Amniotic stem cell (primary cell): Measurements from ENCODE around the gene PRKCA.

Source experiments
- DNase-seq: peaks from one replicate; lab custom pipeline; 2025; lab: John Stamatoyannopoulos, UW

Gene PRKCA

GRCh38 chr17:66625311-66625767 is 322.9 kb downstream of the PRKCA start:
- no peak for DNase-seq

DNA sequence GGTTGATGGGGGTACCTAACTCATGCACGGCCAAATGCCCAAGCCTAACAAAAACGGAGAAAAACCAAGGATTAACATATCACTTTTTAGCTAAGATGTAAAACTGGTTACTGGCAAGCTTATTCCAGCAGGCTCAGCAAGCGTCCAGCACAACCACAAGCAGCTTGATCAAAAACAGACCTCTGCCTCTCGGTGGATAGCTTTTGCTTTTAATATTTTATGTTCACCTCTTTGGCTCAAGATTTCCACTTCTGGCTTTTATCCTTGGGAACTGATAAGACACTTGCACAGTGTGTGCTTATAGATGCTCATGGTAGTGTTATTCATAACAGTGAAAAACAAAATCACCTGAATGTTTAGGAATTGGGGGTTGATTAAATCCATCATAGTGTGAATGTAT is 325.6 kb downstream of the PRKCA start:
- no peak for DNase-seq

DNA sequence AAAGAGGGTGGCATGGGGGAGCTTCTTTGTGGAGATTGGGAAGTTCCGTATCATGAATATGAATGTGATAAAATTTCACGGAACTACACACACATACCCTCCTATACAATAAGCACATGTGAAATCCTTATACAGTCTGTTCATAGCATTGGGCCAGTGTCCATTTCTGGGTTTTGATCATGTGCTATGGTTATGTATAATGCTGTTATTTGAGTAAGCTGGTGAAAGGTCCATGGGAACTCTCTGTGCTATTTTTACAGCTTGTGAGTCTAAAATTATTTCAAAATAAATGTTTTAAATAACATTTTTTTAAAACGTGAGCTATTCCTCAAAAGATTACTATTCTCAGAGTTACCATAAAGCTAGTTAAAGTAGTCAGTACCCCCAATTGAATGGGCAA is 327.3 kb downstream of the PRKCA start:
- DNase-seq, result no peak

- no peak for DNase-seq
These were observed 328.0 kb downstream of the PRKCA start for GRCh38 chr17:66630379-66630778.

DNA sequence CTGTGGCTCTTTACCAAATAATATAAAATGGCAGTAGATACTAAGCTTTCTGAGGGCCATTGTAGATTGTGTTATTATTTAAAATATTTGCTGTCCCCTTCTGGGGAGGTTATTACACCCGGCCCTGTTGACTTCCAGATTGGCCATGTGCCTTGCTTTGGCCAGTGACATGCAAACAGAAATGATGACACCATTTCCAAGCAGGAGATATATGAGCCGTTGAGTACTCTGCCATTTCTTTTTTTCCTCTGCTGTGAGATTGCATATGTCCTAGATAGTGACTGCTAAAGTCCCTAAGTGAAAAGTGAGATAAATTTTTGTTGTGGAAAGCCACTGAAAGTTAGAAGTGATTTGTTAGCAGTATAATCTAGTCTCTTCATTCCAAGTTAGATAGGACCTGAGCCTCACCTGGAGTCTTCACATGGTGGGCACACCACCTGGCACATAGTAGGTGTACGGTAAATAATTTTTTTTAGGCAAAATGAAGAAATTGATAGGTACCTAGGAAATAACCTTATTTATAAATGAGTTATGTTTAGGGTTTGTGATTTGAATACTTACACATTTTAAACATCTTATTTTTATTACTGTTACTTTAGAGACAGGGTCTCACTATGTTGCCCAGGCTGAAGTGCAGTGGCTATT is 328.5 kb downstream of the PRKCA start:
- no peak for DNase-seq

DNA sequence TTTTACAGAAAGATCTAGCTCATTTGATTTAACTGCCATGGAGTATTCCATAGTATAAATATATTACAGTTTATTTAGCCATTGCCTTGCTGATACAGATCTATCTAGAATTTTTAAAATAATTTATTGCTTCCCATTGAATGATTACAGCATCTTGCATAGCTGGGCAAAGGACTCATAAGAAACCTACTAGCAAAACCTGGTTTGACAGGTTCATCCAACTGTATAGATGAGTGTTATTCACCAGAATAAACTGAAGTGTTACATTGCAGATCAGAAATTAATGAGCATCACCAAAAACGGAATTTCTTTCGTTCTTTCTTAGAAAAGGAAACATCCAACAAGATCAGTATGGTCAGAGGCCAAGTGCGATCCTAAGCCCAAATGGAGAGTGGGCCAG is 330.3 kb downstream of the PRKCA start:
- DNase-seq, result no peak

DNA sequence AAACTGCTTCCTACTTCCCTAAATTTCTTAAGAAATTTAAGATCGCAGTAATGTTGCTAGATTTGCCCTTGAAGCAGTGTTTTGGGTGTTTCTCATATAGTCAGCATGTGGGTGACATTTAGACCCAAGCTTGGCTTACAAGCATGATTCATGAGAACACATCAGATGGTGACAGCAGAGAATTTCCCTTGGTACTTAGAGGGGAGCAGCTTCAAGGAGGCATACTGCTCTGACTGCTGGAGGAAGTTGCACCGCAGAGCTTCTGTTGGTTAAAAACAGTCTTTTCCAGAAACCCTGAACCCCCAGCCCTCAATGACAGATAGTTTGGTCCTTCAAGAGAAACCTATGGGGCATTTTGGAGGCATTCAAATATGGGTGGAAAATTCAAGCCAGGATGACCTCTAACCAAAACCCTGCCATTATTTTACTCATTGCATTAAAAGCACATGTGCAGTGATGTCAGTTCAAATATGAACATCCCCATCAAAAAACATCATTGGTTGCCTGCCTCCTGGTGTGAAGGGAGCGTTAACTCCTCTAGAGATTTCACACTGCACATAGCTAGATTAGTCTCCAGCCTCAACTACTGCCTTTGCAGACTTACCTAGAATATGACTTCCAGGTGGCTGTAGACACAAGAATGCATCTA is 331.0 kb downstream of the PRKCA start:
- no peak for DNase-seq

GRCh38 chr17:66634193-66634592 is 331.8 kb downstream of the PRKCA start:
- no peak for DNase-seq

DNA sequence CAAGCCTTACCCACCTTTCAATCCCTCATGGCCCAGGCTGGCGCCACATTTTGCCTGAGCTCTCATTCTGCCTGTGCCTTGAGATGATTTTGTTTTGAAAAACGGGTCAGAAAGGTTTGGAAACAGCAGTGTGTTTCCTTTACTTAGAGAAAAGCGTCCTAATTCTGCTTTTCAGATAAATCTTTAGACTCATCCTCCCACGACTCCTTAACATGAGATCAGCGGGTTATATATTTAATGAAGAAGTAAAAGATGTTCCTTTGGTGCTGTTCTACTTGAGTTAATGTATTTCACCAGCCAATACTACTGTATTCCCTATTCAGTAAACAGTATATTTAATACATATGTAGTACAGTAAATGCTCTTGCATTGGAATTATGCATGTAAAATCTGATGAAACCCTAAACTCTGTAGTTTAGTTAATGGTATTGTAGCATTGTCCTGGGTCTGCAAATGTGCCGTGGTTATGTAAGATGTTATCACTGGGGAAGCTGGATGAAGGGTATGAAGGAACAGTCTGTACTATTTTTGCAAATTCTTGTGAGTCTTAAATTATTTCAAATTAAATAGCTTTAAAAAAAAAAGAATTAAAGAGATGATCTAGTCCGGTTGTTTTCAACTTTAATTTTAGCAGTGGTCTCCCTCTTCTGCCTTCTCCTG is 333.1 kb downstream of the PRKCA start:
- DNase-seq, result no peak

GRCh38 chr17:66636111-66636510 is 333.7 kb downstream of the PRKCA start:
- no peak for DNase-seq

DNA sequence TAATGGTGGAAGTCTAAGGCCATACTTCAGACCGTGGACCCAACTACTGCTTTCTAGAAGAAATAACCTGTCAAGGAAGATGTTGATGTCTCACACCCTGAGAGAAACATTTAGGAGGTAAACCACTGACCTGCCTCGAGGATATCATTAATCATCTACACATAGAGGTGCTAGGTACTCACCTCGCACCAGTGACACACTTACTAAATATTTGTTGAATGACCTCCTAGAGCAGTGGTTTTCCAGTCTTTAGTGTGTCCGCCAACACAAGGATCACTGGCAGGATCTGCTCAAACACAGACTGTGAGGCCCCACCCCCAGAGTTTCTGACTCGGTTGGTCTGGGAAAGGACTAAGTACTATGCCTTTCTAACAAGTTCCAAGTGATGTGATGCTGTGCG is 335.1 kb downstream of the PRKCA start:
- no peak for DNase-seq

DNA sequence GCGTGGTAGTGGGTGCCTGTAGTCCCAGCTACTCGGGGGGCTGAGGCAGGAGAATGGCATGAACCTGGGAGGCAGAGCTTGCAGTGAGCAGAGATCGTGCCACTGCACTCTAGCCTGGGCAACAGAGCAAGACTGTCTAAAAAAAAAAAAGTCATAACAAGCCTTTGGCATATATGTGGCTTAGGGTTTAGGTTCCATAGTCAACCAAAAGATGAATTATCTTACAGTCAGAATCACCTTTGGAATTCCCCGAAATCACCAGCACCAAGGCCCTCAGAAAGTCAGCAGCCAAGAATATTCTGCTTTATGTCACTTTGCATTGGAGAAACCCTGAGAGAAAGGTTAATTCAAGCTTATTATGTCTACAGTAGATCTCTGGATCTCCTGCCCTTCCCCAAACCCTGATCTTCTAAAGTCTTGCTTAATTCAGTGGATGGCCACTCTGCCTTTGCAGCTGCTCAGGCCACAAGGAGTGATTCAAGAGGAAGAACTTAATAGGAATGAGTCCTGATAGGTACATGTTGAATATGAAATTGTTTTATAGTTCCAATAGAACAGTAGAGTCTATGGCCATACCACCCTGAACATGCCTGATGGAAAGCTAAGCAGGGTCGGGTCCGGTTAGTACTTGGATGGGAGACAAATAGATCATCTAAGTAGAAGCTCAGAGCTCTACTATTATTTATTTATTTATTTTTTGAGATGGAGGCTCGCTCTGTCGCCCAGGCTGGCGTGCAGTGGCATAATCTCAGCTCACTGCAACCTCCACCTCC is 336.5 kb downstream of the PRKCA start:
- DNase-seq, result no peak

- DNase-seq, result no peak
These were observed 341.6 kb downstream of the PRKCA start for GRCh38 chr17:66643815-66644710.

- DNase-seq, result no peak
These were observed 342.8 kb downstream of the PRKCA start for GRCh38 chr17:66645259-66645658.

GRCh38 chr17:66647391-66647983 is 345.1 kb downstream of the PRKCA start:
- DNase-seq, result no peak

- DNase-seq, result no peak
These were observed 347.6 kb downstream of the PRKCA start for GRCh38 chr17:66649818-66650543.

DNA sequence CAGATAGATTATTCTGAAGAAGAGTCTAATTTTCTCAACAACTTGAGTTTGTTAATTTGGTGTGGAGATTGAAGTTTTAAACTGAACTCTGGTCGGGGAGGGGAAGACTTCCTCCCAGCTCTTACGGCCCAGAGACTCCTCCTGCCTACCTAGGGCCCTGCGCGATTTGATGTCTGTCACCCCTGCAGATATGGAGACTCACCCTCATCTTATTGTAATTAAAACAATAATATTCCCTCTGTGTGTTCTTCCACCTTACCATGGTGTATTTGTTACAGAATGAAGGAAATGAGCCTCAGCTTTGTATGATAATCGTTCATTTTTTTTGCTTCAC is 348.1 kb downstream of the PRKCA start:
- no peak for DNase-seq

- DNase-seq, result no peak
These were observed 350.6 kb downstream of the PRKCA start for GRCh38 chr17:66652840-66653507.

DNA sequence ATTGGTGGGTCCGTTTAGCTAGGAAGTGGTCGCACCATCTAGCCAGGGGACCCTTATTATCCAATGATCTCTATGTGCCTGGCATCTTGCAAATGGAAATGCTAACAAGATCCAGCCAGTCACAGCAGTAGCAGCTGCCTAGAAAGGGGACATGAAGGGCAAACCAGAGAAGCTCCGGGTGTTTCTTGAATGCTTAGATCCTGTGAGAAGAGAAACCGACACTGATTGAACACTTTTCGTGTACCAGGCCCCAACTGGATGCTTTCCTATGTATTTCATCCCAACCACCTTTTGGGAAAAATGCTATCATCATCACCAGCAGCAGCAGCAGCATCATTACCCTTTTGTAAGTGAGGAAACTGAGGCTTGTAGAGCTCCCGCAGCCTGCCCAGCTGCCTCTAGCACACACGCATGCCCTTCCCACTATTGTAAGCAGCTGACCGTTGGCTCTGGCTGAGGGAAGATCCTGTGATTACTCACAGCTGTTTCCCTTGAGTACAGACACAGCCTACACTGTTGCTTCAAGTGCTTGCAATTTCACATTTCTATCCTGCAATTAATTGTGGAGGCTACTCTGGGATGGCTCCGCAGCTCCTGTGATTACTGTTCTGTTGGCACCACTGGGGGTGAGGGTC is 351.8 kb downstream of the PRKCA start:
- no peak for DNase-seq

DNA sequence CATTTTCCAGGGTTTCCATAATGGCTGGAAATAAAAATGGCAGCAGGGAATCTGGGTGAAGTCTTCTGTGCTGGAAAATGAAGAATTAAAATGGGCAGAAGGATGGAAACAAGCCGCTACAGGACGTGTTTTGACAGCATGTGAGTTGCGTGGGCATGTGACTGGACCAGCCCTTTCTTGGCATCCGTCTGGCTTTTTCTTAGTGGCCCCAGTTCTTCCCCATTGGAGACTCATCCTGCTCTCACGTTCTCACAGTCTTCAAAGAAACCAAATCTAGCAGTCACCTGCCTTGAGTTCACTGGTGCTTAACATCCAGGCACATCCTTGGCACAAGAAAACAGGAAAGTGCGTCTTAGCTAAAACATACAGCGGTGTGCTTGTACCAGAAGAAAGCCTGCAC is 352.4 kb downstream of the PRKCA start:
- no peak for DNase-seq
